SKM-1 (cell line): ENCODE results near the gene IZUMO4.
"Not testable (repeated sequence)": the region's sequence is repeated elsewhere in the genome, so short reads cannot be mapped to it uniquely, and the experiment has no call there.

ENCODE experiments used
- DNase-seq: peaks from one replicate; lab custom pipeline; 2025; ENCODE audit not compliant: unreplicated experiment; lab: John Stamatoyannopoulos, UW

Gene IZUMO4

DNA sequence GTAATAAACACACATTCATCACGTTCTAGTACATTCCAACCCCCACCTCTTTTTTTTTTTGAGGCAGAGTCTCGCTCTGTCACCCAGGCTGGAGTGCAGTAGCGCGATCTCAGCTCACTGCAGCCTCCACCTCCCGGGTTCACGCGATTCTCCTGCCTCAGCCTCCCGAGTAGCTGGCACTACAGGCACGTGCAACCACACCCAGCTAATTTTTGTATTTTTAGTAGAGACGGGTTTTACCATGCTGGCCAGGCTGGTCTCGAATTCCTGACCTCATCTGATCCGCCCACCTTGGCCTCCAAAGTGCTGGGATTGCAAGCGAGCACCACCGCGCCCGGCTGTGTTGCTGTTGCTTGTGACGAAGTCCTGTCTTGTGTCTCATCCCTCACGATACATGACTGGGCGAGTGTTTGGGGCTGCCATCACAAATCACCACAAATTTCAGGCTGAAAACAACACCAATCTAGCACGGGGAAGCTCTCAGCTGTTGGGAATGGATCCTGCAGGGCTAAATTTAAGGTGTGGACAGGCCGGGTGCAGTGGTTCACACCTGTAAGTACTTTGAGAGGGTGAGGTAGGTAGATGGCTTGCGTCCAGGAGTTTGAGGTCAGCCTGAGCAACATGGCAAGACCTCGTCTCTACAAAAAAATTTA is 16.3 kb upstream of the IZUMO4 start:
- DNase-seq: no peak

DNA sequence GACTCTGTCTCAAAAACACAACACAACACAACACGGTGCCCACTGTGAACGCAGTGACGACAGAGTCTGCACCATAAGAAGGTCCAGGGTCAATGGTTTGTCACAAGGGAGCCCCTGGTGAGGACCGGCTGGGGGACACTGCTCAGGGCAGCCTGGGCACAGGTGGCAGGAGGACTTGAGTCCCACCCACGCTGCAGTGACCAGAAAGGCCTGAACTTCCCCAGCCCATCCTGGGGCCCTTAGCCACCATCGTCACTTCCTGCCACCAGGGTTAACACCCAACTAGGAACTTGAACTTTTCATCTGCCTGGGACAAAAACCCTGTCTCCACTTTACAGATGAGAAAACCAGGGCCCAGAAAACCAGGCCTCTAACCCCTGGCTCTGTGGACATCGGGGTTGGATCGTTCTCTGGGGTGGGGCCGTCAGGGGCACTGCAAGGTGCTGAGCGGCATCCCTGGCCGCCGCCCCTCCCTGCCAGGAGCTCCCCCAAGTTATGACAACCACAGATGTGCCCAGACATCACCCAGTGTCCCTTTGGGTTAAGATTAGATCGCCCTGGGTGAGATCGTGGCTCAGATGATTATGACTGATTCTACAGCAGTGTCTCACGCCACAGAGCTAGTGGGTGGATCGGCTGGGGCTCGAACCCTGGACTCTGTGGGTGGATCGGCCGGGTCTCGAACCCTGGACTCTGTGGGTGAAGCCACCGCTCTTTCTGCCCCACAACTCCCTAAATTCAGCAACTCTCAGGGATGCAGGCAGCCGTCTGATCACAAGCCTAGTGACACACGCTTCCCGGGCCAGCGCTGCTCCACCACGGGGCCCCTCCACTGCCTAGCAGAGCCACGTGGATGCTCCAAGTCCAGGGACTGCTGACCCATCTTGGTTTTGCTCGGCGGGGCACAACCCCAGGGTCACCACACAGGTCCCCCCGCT is 14.6 kb upstream of the IZUMO4 start:
- no peak for DNase-seq

DNA sequence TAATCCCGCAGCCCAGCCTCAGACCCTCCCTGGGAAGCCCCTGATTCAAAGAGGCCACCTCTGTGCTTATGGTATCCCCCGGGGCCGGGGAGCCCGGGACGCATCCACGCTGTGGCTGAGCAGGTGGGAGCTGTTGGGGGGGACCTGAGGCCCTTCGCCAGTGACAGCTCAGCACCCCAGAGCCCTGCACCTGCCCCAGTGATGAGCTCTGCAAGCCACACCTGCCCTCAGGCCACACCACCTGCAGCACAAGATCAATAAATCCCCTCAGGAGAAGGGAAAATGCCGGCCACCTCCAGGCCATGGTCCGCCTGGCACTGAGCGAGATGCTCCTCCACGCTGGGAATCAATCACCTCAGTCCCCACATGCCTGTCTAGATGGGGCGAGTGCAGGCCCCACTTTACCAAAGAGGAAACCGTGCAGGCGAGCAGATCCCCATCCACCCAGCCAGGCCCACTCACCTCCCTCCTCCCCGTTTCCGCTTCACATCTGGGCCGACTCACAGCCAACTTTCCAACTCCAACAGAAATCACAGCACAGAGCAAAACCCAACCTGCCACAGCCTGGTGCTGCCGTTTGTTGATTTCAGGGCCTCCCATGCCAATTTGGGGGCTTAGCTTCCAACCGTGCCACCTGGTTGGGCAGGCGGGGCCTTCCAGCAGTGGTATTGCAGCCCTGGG is 13.4 kb upstream of the IZUMO4 start:
- DNase-seq: no peak

DNA sequence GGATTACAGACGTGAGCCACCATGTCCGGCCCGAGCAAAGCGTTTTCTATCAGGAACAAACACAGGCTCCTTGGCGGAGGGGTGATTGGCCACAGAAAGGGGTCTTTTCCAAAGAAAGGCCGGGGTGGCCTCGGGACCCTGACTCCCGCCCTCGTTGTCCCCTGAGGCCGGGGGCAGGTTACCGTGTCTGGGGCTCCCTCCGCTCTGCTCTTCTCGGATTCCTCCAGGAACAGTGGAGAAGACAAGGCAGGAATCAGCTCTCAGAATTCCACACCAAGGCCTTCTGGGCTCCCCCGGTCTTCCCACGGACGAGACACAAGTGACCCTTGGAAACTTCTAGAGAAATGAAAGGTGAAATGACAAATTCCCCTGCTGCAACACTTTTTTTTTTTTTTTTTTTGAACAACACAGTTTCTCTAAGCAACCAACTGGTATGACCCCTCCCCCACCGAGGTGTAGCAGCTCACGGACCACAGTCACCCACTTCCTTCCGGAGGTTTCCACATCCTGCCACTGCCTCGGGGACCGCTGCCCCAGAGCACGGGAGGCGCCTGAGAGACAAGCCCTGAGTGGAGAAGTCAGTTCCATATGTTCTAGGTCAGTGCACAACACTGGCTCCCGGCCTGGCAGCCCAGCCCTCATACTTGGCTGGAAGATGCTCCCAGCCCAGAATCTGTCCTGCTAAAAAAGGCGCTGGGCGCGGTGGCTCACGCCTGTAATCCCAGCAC is 11.6 kb upstream of the IZUMO4 start:
- DNase-seq: peak; percentile 81

- not testable (repeated sequence) for DNase-seq
These were observed 9.8 kb upstream of the IZUMO4 start for GRCh38 chr19:2086695-2087620.

DNA sequence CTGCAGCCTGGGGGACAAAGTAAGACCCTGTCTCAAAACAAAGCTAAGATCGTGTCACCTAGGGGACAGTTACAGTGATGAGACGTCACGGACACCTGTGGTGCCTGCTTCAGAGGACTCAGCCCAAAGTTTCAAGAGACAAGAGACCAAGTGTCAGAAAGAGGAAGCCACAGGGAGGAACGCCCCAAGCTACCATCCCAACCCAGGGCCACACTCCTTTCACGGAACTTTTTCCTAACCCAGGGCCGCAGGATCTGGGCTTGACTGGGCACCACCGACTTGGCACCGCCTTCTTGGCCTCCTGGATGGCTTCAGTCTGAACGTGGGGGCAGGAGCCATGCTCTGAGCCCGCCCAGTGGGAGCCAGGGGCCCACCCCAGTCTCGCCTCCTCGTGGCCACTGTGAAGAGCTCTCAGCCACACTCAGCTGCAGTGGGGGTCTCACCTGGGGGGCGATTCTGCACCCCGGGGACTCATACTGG is 9.1 kb upstream of the IZUMO4 start:
- no peak for DNase-seq

GRCh38 chr19:2089001-2089711 is 7.6 kb upstream of the IZUMO4 start:
- no peak for DNase-seq

DNA sequence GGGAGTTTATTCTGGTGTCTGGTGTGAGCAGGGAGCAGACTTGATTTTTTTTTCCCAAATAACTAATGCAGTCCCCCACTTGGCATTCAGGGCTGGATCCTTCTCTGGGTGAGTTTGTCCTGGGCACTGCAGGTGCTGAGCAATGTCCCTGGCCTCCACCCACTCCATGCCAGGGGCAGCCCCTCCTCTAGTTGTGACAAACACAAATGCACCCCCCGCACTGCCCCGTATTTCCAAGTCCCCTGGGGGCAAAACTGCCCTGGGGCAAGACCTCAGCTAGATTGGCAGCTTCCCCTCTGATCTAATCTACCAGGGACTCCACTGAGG is 7.0 kb upstream of the IZUMO4 start:
- no peak for DNase-seq

- DNase-seq: not testable (repeated sequence)
These were observed 4.7 kb upstream of the IZUMO4 start for GRCh38 chr19:2091926-2092525.

- DNase-seq: no peak
These were observed 658 bp upstream of the IZUMO4 start, which contains the start of gene MOB3A for GRCh38 chr19:2096034-2096479. MOB3A (minus strand) TSS chr19:2096326; CDS start chr19:2078560, 17,766 bp downstream.

DNA sequence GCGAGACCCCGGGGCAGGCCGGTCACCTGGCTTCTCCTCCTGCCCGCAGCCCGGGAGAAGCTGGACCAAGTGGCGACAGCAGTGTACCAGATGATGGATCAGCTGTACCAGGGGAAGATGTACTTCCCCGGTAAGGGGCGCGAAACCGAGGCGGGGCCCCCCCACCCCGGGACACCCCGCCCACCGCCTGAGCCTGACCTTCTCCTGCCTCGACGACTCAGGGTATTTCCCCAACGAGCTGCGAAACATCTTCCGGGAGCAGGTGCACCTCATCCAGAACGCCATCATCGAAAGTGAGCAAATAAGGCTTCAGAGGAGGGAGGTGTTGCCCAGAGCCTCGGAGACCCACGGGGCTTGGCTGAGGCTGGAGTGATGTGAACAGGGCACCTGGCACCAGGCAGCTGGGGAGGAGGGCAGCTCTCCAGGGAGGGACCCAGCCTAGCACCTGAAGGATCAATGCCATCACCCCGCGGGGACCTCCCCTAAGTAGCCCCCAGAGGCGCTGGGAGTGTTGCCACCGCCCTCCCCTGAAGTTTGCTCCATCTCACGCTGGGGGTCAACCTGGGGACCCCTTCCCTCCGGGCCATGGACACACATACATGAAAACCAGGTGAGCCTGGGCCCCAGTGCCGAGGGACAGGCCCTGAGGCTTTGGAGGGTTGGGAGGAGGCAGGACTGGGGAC is 629 bp downstream of the IZUMO4 start:
- no peak for DNase-seq

DNA sequence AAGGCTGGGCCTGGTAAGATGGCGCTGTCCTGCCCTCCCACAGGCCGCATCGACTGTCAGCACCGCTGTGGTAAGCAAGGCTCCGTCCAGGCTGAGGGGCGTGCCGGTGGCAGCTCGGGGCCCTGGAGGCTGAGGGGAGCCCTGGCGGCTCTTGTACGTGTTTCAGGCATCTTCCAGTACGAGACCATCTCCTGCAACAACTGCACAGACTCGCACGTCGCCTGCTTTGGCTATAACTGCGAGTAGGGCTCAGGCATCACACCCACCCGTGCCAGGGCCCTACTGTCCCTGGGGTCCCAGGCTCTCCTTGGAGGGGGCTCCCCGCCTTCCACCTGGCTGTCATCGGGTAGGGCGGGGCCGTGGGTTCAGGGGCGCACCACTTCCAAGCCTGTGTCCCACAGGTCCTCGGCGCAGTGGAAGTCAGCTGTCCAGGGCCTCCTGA is 1.2 kb downstream of the IZUMO4 start:
- no peak for DNase-seq

DNA sequence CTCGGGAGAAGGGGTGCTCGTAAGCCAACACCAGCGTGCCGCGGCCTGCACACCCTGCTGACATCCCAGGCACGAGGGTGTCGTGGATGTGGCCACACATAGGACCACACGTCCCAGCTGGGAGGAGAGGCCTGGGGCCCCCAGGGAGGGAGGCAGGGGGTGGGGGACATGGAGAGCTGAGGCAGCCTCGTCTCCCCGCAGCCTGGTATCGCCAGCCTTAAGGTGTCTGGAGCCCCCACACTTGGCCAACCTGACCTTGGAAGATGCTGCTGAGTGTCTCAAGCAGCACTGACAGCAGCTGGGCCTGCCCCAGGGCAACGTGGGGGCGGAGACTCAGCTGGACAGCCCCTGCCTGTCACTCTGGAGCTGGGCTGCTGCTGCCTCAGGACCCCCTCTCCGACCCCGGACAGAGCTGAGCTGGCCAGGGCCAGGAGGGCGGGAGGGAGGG is 2.4 kb downstream of the IZUMO4 start:
- DNase-seq: no peak

- no peak for DNase-seq
These were observed 3.4 kb downstream of the IZUMO4 start for GRCh38 chr19:2099937-2100718.

DNA sequence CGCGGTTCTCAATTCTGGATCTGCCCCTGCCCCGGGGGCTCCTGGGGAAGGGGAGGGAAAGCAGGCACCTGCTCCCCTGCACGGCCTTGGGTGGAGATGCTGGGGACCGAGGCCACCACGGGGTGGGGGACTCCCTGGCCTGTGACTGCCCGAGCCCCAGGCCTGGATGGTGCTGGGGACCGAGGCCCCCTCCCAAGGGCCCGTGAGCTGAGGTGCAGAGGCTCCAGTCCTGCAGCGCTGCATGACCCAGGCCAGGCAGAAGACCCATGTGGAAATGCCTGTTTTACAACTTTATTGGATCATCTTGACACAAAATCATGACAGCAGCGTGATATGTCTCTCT is 4.0 kb downstream of the IZUMO4 start:
- DNase-seq: no peak

GRCh38 chr19:2101417-2102335 is 5.0 kb downstream of the IZUMO4 start:
- DNase-seq: no peak
